ENCODE data around the gene ISYNA1.

- TF ChIP-seq, protein P1, sequence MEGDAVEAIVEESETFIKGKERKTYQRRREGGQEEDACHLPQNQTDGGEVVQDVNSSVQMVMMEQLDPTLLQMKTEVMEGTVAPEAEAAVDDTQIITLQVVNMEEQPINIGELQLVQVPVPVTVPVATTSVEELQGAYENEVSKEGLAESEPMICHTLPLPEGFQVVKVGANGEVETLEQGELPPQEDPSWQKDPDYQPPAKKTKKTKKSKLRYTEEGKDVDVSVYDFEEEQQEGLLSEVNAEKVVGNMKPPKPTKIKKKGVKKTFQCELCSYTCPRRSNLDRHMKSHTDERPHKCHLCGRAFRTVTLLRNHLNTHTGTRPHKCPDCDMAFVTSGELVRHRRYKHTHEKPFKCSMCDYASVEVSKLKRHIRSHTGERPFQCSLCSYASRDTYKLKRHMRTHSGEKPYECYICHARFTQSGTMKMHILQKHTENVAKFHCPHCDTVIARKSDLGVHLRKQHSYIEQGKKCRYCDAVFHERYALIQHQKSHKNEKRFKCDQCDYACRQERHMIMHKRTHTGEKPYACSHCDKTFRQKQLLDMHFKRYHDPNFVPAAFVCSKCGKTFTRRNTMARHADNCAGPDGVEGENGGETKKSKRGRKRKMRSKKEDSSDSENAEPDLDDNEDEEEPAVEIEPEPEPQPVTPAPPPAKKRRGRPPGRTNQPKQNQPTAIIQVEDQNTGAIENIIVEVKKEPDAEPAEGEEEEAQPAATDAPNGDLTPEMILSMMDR (IDR thresholded peaks at IDR 0.05), result no peak
- TF ChIP-seq POLR2A (IDR thresholded peaks at IDR 0.05), result no peak
- TF ChIP-seq POLR2AphosphoS5 (IDR thresholded peaks at IDR 0.05), result peak; percentile 27 to 69 (median 27)
- no peak for TF ChIP-seq EP300 (IDR thresholded peaks at IDR 0.05)
Observed at GRCh38 chr19:18415178-18415867, 22.6 kb downstream of the ISYNA1 start.
